CD4-positive, alpha-beta memory T cell (primary cell): ENCODE results near the gene NCOA7. TPM values are rescaled to one million over a fixed set of nuclear protein-coding genes. Genes with fewer than 3 reads are reported as not detected.

Source experiments
- CTCF ChIA-PET: fragments of 350-600 bp; sonication (Branson Sonifier 250); formaldehyde crosslinking; loops from one replicate; lab custom pipeline; 2021; ENCODE audit warnings: inconsistent platforms; ENCODE audit not compliant: partially characterized antibody; lab: Charles Lee
- POLR2A ChIA-PET: fragments of 350-600 bp; sonication (Branson Sonifier 250); formaldehyde crosslinking; loops from one replicate; lab custom pipeline; 2021; ENCODE audit not compliant: partially characterized antibody; lab: Charles Lee
- DNase-seq, 5 donors: peaks; one replicate each; pipeline versions ENCODE4 v3.0.0 to v3.0.0-alpha.2; 2020 to 2022; ENCODE audit warnings: mixed read lengths in 1 of 5
- H3K27ac ChIP-seq: one replicate; pipeline ENCODE4 v1.7.0; 2013; ENCODE audit warnings: low read depth, low read length
- H3K27me3 ChIP-seq: 2 replicates; pipeline ENCODE4 v1.7.0; 2013; ENCODE audit warnings: mild to moderate bottlenecking, low read length, moderate library complexity; ENCODE audit not compliant: insufficient read depth
- H3K36me3 ChIP-seq: 2 replicates; pipeline ENCODE4 v1.7.0; 2013; ENCODE audit warnings: mild to moderate bottlenecking, low read length, moderate library complexity; ENCODE audit not compliant: insufficient read depth
- H3K4me1 ChIP-seq: 2 replicates; pipeline ENCODE4 v1.7.0; 2013; ENCODE audit warnings: mild to moderate bottlenecking, low read length, moderate library complexity; ENCODE audit not compliant: insufficient read depth
- H3K4me3 ChIP-seq, 2 donors: one replicate each; pipeline ENCODE4 v1.7.0; 2013; ENCODE audit warnings: low read length in 2 of 2, mild to moderate bottlenecking in 1 of 2
- H3K9me3 ChIP-seq, 2 donors: one replicate each; pipeline ENCODE4 v1.7.0; 2013; ENCODE audit warnings: low read length in 2 of 2, control low read depth in 1 of 2; ENCODE audit not compliant: control insufficient read depth in 1 of 2
- H3K27ac Mint-ChIP-seq, 7 donors: one replicate each; pipeline ENCODE4 v1.8.0; 2020 to 2021; ENCODE audit warnings: mixed read lengths in 7 of 7, mild to moderate bottlenecking in 6 of 7, inconsistent platforms in 3 of 7, moderate library complexity in 3 of 7
- H3K27me3 Mint-ChIP-seq, 2 donors: one replicate each; pipeline ENCODE4 v1.8.0; 2020 to 2021; ENCODE audit warnings: mixed read lengths in 2 of 2
- H3K36me3 Mint-ChIP-seq, 2 donors: one replicate each; pipeline ENCODE4 v1.8.0; 2020 to 2021; ENCODE audit warnings: mixed read lengths in 2 of 2, inconsistent platforms in 1 of 2, mild to moderate bottlenecking in 1 of 2
- H3K4me1 Mint-ChIP-seq, 4 donors: one replicate each; pipeline ENCODE4 v1.8.0; 2020 to 2021; ENCODE audit warnings: mixed read lengths in 4 of 4, mild to moderate bottlenecking in 1 of 4
- H3K4me3 Mint-ChIP-seq, 8 donors: one replicate each; pipeline ENCODE4 v1.8.0; 2020 to 2021; ENCODE audit warnings: mixed read lengths in 8 of 8, mild to moderate bottlenecking in 7 of 8, moderate library complexity in 6 of 8, inconsistent platforms in 3 of 8
- H3K9me3 Mint-ChIP-seq, 8 donors: one replicate each; pipeline ENCODE4 v1.8.0; 2020 to 2021; ENCODE audit warnings: mixed read lengths in 8 of 8, mild to moderate bottlenecking in 5 of 8, inconsistent platforms in 3 of 8, moderate library complexity in 1 of 8
- intact Hi-C: fragments of 100-400 bp; cut with micrococcal nuclease; formaldehyde crosslinking; loops from one replicate; pipeline ENCODE4 v1.15.1; 2023
- polyA plus RNA-seq, 2 donors: library from polyadenylated mRNA; unstranded; fragments of 300-500 nt; fragmentation: Illumina TruSeq; gene quantifications; one replicate each; pipeline ENCODE4 v1.2.3, GENCODE V29; 2021
- total RNA-seq, 2 experiments: library from RNA; stranded (reverse); gene quantifications; one replicate each; pipeline ENCODE4 v1.2.3, GENCODE V29; 2021

NCOA7 gene
- total and polyA plus RNA-seq, 4 experiments from 2014 or later: 16.9 to 75.1 (median 63.6) TPM

GRCh38 chr6:125923366-125923877 lies 132.7 kb downstream of the NCOA7 start:
- Mint-ChIP-seq H3K27ac (peak overlapping the region in 1 of 7 donors; percentile 55), H3K36me3 (peaks cover 63 to 74% of the 10 kb centered on the region in 2 donors), H3K27me3 (no peaks in the 10 kb centered on the region), H3K4me3 (no peak overlapping the region), H3K9me3 (no peaks in the 10 kb centered on the region), H3K4me1 (peaks cover 15 to 17% (median 17%) of the 10 kb centered on the region in 4 donors)
- Histone ChIP-seq H3K27ac (no peak overlapping the region), H3K4me3 (no peak overlapping the region), H3K9me3 (no peaks in the 10 kb centered on the region), H3K27me3 (no peaks in the 10 kb centered on the region), H3K36me3 (peaks cover 41% of the 10 kb centered on the region), H3K4me1 (peaks cover 23% of the 10 kb centered on the region)
- CTCF ChIA-PET: interaction anchor here (1.3 to 1.9 kb wide), 4 partner anchors 17 to 132 kb away, joined by 5 to 7 read pairs (median 6); partner anchors contain the start of genes HINT3 and NCOA7
- intact Hi-C loops: no loop called here
- POLR2A ChIA-PET: no interaction called here
- no peak for DNase-seq

- Mint-ChIP-seq H3K36me3 (peaks cover 63 to 74% of the 10 kb centered on the region in 2 donors), H3K4me3 (no peak overlapping the region), H3K27me3 (no peaks in the 10 kb centered on the region), H3K27ac (peak overlapping the region in 2 of 7 donors; percentile 11 to 53), H3K4me1 (peaks cover 8 to 10% (median 9%) of the 10 kb centered on the region in 4 donors), H3K9me3 (no peaks in the 10 kb centered on the region)
- no peak overlapping the region for H3K27ac ChIP-seq
- no peaks in the 10 kb centered on the region for H3K27me3 ChIP-seq
- H3K4me3 ChIP-seq: no peak overlapping the region
- intact Hi-C loops: no loop called here
- no peak for DNase-seq
- H3K36me3 ChIP-seq: peaks cover 45% of the 10 kb centered on the region
- H3K4me1 ChIP-seq: peaks cover 15% of the 10 kb centered on the region
- POLR2A ChIA-PET: no interaction called here
- H3K9me3 ChIP-seq: no peaks in the 10 kb centered on the region
- CTCF ChIA-PET: interaction anchor here (1.0 to 1.9 kb wide), 5 partner anchors 17 to 133 kb away, joined by 3 to 7 read pairs (median 6); partner anchors contain the start of genes HINT3 and NCOA7
These were observed 133.4 kb downstream of the NCOA7 start for GRCh38 chr6:125924169-125924568.

GRCh38 chr6:125924697-125925358 lies 134.1 kb downstream of the NCOA7 start:
- Mint-ChIP-seq H3K36me3 (peaks cover 62 to 72% of the 10 kb centered on the region in 2 donors), H3K4me1 (peaks cover 3 to 7% (median 4%) of the 10 kb centered on the region in 4 donors)
- H3K27me3 ChIP-seq: no peaks in the 10 kb centered on the region

GRCh38 chr6:125926711-125927110 lies 136.0 kb downstream of the NCOA7 start:
- Mint-ChIP-seq H3K27ac (peak overlapping the region in 1 of 7 donors; percentile 2), H3K9me3 (no peaks in the 10 kb centered on the region), H3K4me3 (no peak overlapping the region), H3K4me1 (peaks cover 0 to 5% (median 2%) of the 10 kb centered on the region in 4 donors), H3K36me3 (peaks cover 69 to 70% of the 10 kb centered on the region in 2 donors), H3K27me3 (no peaks in the 10 kb centered on the region)
- no peak for DNase-seq
- ChIA-PET POLR2A (no interaction called here), CTCF (interaction anchor here (1.6 kb wide), 1 partner anchor 29 kb away, joined by 3 read pairs; the partner anchor contains the start of gene HINT3)
- Histone ChIP-seq H3K4me1 (peaks cover 4% of the 10 kb centered on the region), H3K9me3 (no peaks in the 10 kb centered on the region), H3K4me3 (no peak overlapping the region), H3K36me3 (peaks cover 52% of the 10 kb centered on the region), H3K27me3 (no peaks in the 10 kb centered on the region), H3K27ac (no peak overlapping the region)
- intact Hi-C loops: no loop called here

More at GRCh38 chr6:125924697-125925358, 134.1 kb downstream of the NCOA7 start:
- Histone ChIP-seq H3K4me1 (peaks cover 9% of the 10 kb centered on the region), H3K4me3 (no peak overlapping the region), H3K9me3 (no peaks in the 10 kb centered on the region), H3K36me3 (peaks cover 45% of the 10 kb centered on the region), H3K27ac (no peak overlapping the region)
- H3K27ac Mint-ChIP-seq: peak overlapping the region in 4 of 7 donors; percentile 2 to 32 (median 23)
- CTCF ChIA-PET: interaction anchor here (1.0 to 1.9 kb wide), 4 partner anchors 18 to 133 kb away, joined by 3 to 7 read pairs (median 6); partner anchors contain the start of genes HINT3 and NCOA7
- H3K9me3 Mint-ChIP-seq: no peaks in the 10 kb centered on the region
- no peak for DNase-seq
- H3K27me3 Mint-ChIP-seq: no peaks in the 10 kb centered on the region
- intact Hi-C loops: no loop called here
- H3K4me3 Mint-ChIP-seq: no peak overlapping the region
- POLR2A ChIA-PET: interaction anchor here (1.2 kb wide), 1 partner anchor 32 kb away, joined by 3 read pairs; the partner anchor contains the start of gene HINT3

- peaks cover 43% of the 10 kb centered on the region for H3K36me3 ChIP-seq
These were observed 137.0 kb downstream of the NCOA7 start for GRCh38 chr6:125927761-125928160.

GRCh38 chr6:125930765-125931418 lies 140.1 kb downstream of the NCOA7 start:
- Mint-ChIP-seq H3K9me3 (no peaks in the 10 kb centered on the region), H3K4me3 (no peak overlapping the region), H3K4me1 (peaks cover 0 to 4% (median 1%) of the 10 kb centered on the region in 4 donors), H3K27ac (peak overlapping the region in 1 of 7 donors; percentile 37), H3K36me3 (peaks cover 37 to 43% of the 10 kb centered on the region in 2 donors), H3K27me3 (no peaks in the 10 kb centered on the region)
- no peak overlapping the region for H3K27ac ChIP-seq
- no peak for DNase-seq
- ChIA-PET CTCF (no interaction called here), POLR2A (no interaction called here)
- peaks cover 23% of the 10 kb centered on the region for H3K36me3 ChIP-seq
- H3K27me3 ChIP-seq: no peaks in the 10 kb centered on the region
- H3K9me3 ChIP-seq: no peaks in the 10 kb centered on the region
- intact Hi-C loops: no loop called here
- no peak overlapping the region for H3K4me3 ChIP-seq
- H3K4me1 ChIP-seq: no peaks in the 10 kb centered on the region

More at GRCh38 chr6:125927761-125928160, 137.0 kb downstream of the NCOA7 start:
- no peak for DNase-seq
- no peak overlapping the region for H3K4me3 Mint-ChIP-seq
- peaks cover 62 to 65% of the 10 kb centered on the region in 2 donors for H3K36me3 Mint-ChIP-seq
- H3K4me3 ChIP-seq: no peak overlapping the region
- peak overlapping the region in 1 of 7 donors; percentile 16 for H3K27ac Mint-ChIP-seq
- ChIA-PET POLR2A (no interaction called here), CTCF (no interaction called here)
- peaks cover 0 to 8% (median 3%) of the 10 kb centered on the region in 4 donors for H3K4me1 Mint-ChIP-seq
- intact Hi-C loops: no loop called here
- H3K4me1 ChIP-seq: peaks cover 4% of the 10 kb centered on the region
- H3K27me3 ChIP-seq: no peaks in the 10 kb centered on the region
- no peaks in the 10 kb centered on the region for H3K9me3 Mint-ChIP-seq
- H3K27me3 Mint-ChIP-seq: no peaks in the 10 kb centered on the region
- no peaks in the 10 kb centered on the region for H3K9me3 ChIP-seq
- no peak overlapping the region for H3K27ac ChIP-seq
